ENCODE results near the gene SAMD7.
A peak's percentile ranks its signal among the peaks of the same experiment; 100 is the strongest.

The SAMD7 gene, protein sequence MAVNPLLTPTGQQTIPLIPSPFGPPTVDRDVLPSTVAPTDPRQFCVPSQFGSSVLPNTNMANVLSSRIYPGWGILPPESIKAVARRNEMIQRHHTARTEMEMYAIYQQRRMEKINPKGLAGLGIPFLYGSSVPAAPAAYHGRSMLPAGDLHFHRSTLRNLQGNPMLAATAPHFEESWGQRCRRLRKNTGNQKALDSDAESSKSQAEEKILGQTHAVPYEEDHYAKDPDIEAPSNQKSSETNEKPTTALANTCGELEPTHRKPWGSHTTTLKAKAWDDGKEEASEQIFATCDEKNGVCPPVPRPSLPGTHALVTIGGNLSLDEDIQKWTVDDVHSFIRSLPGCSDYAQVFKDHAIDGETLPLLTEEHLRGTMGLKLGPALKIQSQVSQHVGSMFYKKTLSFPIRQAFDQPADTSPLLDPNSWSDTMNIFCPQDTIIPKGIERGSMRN

DNA sequence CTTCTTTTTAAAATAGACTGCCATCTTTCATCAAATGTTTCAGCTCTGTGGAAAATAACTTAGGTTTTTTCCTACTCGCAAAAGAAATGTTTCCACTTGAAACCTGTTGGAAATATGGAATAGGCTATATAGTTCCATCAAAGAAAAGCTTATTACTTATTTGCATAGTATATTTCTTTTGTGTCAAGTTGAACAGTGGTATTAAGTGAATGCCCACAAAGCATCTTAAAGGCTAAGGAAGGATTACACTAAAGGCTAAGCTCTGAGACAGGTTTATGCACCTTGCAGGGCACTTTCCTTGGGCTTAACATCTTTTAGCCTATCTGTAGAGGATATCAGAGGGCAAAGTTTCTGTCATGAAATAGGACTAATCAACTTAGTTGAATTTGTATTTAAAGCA, at the start of gene SAMD7:
Gene SAMD7, plus strand, starts transcription at position 301 of the 400 bp plus-strand sequence. CDS start 7,927 bp downstream, outside the sequence.
- no peak for DNase-seq (ENCODE audit: low read depth in 2 of 2)

GRCh38 chr3:169861871-169862270, 49.5 kb upstream of the SAMD7 start:
- DNase-seq (ENCODE audit: low read depth in 2 of 2) = no peak

- DNase-seq (ENCODE audit: low read depth in 2 of 2) = peak; percentile 6 to 15
Measured at GRCh38 chr3:169863458-169863899, 47.9 kb upstream of the SAMD7 start.

DNA sequence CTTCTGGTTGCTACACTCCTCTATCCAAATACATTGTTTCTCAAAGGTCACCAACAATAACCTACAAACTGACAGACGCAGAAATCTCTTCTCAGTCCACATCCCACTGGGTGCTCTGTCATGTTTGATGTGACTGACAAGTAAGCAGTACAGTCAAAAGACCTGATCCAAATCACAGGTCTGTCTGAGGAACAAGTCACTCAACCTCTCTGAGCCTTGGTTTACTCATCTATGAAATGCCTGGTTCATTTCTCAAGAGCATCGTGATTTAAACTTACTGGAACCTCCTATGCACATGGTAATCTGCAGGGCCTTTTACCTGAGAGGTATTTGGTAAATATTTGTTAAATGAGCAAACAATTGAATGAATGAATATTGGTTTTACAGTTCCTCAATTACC, 47.1 kb upstream of the SAMD7 start:
- no peak for DNase-seq (ENCODE audit: low read depth in 2 of 2)

DNA sequence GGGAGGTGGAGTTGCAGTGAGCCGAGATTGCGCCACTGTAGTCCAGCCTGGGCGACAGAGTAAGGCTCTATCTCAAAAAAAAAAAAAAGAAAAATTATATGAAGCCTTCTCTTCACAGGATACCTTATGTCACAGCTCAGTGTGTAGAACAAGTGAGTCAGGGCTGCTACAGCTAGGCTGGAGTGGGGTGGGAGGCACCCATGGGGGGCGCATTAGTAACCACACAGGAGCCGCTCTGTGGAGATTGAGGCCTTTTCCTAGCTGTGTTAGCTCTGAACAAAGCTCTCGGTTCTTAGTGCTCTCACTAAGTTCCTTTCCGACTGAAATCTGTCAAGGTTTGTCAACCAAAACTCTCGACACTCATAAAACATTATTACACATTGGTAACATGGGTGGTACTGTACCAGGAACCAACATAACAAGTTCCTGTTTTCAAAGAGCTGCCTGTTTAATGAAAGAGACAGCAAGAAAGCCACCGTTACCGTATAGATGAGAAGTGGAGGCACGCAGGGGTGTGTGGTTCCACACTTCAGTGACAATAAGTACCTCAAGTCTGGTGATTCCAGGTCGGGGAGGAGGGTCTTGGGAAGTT, 46.1 kb upstream of the SAMD7 start:
- no peak for DNase-seq (ENCODE audit: low read depth in 2 of 2)

- DNase-seq (ENCODE audit: low read depth in 2 of 2) = no peak
Measured at GRCh38 chr3:169867584-169868210, 43.7 kb upstream of the SAMD7 start.

DNA sequence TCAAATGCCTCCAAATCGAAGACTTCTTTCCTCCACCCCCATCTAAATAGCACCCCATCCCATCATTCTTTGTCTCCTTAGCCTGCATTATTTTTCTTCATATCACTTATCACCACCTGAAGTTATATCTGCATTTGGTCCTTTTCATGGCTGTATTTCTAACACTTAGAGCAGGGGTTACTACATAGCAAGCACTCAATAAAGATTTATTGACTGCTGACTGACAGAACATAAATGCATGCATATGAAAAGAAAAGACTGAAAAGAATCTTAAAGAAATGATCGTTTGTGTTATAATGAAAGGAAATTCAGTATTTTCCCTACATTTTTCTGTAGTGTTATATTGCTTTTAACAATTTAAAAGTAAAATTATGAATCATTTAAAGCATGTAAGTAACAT, 43.0 kb upstream of the SAMD7 start:
- no peak for DNase-seq (ENCODE audit: low read depth in 2 of 2)

DNA sequence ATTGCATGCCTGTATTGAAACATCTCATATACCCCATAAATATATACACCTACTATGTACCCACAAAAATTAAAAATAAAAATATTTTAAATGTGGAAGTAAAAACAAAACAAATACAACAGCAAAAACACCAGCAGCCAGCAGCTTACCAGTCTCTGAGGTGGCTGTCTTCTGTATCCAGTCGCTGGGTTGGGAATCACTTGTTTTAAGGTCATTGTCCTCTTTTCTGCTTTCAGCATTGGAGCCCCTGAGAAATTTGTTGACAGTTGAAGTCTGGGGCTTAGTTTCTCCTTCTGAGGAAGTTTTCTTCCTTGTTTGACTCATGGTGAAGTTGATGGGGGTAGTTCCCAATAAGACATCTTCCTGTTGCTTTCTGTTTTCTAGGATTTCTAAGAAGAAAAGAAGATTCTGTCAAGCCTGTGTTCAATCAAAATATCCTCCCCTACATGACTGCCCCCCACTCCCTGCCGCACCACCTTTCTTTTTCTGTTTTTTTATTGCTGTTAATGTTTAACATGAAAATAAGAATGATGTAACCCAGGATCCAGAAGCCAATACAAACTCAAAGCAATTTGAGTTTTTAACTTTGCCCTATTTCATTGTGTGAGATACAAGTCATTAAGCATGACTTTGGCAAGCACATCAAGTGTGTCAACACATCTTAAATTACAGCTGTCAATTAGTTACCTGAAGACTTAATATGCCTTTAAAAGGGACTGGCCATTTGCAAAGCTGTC, 41.7 kb upstream of the SAMD7 start, which contains the start of gene LRRC31:
Gene LRRC31, minus strand, starts transcription at position 452 of the 737 bp plus-strand sequence. Its CDS starts 128 bp downstream, at position 324.
- DNase-seq (ENCODE audit: low read depth in 2 of 2) = no peak

GRCh38 chr3:169871129-169871886, 40.1 kb upstream of the SAMD7 start:
- DNase-seq (ENCODE audit: low read depth in 2 of 2) = no peak

DNA sequence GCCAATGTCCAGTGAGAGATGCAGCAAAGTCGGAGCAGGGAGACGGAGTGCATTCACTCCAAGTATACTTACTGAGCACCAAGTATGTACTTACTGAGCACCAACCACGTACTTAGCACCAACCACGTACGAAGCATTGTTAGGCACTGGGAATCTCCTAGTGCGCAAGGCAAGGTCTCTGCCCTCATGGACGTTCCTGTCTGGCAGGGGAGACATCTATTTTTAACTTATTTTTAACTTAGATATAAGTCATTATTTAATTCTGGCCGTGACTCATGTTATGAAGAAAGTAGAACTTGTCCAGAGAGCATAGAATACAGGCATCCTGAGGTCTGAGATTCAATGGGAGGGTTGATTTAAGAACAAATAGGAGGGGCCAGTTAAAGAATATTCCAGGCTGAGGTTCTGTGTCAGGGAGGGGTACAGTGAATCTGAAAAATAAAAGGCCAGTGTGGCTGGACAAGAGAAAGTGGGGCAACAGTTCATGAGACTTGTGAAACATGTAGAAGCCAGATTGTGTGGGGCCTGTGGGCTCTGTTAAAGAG, 32.3 kb upstream of the SAMD7 start:
- no peak for DNase-seq (ENCODE audit: low read depth in 2 of 2)

DNA sequence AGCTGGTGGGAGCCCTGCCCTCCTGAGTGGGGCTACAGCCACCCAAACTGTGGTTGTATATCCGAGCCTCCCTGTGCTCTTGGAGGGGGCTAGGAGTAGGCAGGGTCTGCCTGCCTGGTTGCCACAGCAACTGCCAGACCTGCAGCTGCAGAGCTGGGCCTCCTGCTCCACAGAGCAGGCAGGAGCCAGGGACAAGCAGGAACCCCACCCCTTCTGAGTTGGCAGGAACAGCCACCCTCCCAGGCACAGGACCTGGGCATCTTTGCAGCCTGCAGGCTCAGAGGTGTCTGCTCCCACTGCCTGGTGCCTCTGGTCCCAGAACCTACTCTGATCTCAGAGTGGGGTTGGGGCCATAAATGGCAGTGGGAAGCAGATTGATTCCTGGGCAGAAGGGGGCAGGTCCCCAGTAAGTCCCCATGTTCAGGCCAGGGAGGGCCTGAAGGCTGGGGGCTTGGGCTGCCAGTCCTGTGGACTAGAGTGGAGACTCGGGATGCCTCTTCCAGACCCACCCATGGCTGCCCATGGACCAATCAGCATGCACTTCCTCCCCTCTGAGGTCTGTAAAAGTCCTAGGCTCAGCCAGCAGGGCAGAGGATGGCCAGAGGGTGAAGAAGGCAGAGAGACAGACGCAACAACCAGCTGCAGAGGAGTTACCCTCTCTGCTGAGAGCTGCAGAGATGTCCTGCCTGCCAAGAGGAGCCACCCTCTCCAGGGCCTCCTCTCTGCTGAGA, 31.4 kb upstream of the SAMD7 start:
- DNase-seq (ENCODE audit: low read depth in 2 of 2) = no peak

DNA sequence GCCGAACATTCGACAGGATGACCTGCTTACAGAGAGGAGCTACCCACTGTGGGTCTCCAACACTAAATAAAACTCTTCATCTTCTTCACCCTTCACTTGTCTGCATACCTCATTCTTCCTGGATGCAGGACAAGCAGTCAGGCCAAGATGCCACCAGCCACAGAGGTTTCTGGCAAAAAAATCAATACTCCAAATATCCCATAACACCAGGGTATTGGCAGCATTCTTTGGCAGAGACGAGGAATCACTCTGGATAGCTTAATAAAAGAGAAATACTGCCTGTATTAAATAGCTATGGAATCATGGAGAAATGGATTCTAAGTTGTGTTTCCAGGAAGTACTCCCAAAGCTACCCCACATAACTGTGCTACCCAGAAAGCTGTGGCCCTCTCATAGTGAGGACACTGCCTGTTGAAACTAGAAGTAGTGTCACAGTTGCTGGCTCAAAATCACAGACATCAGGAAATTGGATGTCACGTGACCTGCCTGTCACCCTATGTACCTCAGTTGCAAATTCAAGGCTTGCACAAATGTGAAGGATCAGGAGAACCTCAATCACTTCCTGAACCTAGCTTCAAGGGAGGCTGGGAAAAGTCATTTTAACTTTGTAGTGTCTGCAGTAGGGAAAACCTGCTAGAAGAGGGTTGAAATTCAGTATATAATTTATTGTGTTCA, 30.7 kb upstream of the SAMD7 start:
- DNase-seq (ENCODE audit: low read depth in 2 of 2) = no peak

DNA sequence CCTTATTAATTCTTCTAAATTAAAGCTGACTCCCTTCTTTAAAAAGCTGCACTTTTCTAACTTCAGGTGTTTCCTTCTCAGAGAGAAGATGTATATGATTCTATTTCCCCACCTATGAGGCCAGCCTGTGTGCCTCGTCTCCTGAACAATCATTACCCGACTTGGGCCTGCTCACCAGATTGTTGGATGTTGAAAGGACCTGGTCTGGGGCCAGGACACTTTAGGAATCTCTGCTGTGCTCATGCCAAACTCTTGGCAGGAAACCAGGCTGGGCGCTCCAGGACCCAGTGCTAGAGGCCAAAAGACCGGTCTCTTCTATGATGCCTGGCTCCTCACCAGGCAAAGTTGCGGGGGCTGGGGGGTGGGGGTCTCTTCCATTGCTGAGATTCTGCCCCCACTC, 24.7 kb upstream of the SAMD7 start:
- DNase-seq (ENCODE audit: low read depth in 2 of 2) = no peak

GRCh38 chr3:169891886-169892285, 19.5 kb upstream of the SAMD7 start:
- no peak for DNase-seq (ENCODE audit: low read depth in 2 of 2)

DNA sequence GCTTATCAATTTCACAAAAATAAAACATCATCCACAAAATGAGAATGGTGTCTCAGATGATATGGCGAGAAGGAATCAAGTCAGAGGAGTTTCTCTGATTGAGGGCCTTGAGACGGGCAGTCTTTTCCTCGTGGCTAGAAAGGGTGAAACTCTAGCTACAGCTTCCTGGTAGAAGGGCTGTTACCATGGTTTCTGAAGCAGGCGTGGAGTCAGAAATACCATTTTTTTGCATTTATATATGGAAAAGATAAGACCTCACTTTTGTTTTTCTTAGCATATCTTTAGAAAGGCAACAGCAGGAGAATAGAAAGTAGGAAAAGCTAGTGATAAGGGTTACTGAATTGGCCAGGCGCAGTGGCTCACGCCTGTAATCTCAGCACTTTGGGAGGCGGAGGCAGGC, 17.3 kb upstream of the SAMD7 start:
- no peak for DNase-seq (ENCODE audit: low read depth in 2 of 2)

DNA sequence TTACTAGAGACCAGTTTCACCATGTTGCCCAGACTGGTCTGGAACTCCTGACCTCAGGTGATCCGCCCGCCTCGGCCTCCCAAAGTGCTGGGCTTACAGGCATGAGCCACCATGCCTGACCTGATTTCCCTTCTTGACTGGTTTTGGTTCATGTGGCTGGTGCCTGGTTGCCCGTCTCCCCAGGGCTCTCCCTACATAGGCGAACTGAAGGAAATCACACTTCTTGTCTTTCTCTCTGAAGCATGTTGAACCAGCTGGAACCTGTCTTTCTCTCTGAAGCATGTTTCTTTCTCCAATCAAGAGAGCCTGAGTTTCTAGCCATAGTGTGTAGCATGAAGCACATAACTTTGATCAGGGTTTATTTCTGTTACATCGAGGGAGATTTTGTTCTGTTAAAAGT, 16.3 kb upstream of the SAMD7 start:
- no peak for DNase-seq (ENCODE audit: low read depth in 2 of 2)

DNA sequence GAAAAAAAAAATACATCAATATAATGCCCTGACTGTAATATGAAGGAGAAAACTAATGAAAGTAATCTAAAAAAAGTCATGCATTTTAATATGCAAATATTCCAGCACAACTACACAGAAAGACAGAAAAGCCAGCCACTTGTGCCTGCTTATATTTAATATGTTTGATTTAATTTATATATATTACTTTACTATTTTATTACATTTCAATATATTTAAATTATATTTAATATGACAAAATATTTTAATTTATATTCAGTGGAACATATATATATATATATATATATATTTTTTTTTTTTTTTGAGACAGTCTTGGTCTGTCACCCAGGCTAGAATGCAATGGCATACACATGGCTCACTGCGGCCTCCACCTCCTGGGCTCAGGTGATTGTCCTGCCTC, 14.1 kb upstream of the SAMD7 start:
- no peak for DNase-seq (ENCODE audit: low read depth in 2 of 2)

DNA sequence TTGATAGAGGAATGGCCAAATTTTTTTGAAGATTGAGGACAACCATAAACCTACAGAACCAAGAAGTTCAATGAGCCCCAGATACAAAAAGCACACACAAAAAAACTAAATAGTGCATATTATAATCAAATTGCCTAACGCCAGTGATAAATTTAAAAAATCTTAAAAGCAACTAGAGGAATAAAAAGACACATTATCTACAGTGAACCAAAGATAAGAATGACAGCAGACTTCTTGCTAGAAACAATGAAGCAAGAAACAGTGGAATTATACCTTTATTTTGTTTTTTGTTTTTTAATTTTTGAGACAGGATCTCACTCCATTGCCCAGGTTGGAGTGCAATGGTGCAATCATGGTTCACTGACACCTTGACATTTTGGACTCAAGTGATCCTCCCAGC, 9.9 kb upstream of the SAMD7 start:
- no peak for DNase-seq (ENCODE audit: low read depth in 2 of 2)

GRCh38 chr3:169905404-169905803, 6.0 kb upstream of the SAMD7 start:
- DNase-seq (ENCODE audit: low read depth in 2 of 2) = no peak

GRCh38 chr3:169907476-169907875, 3.9 kb upstream of the SAMD7 start:
- no peak for DNase-seq (ENCODE audit: low read depth in 2 of 2)

Data from fibroblast of skin of left biceps (primary cell).